Jurkat, Clone E6-1 (cell line): ENCODE measurements around the gene UACA. TPM values are rescaled to one million over a fixed set of nuclear protein-coding genes. Genes with fewer than 3 reads are reported as not detected.
"Not testable (repeated sequence)": the region's sequence is repeated elsewhere in the genome, so short reads cannot be mapped to it uniquely, and the experiment has no call there.

ENCODE experiments used
- DNase-seq: peaks from one replicate; pipeline ENCODE4 v3.0.0-alpha.2; 2011; ENCODE audit warnings: low read depth, low spot score
- H3K4me3 ChIP-seq: 2 replicates; pipeline ENCODE4 v1.5.1; 2011; ENCODE audit warnings: mild to moderate bottlenecking, low read length, control low read depth, moderate library complexity
- polyA plus RNA-seq: library from polyadenylated mRNA; unstranded; fragments of >200 nt; gene quantifications from one replicate; pipeline ENCODE4 v1.2.1, GENCODE V29; 2012; ENCODE audit warnings: missing spikeins; ENCODE audit not compliant: insufficient read length, insufficient read depth

Gene UACA, protein sequence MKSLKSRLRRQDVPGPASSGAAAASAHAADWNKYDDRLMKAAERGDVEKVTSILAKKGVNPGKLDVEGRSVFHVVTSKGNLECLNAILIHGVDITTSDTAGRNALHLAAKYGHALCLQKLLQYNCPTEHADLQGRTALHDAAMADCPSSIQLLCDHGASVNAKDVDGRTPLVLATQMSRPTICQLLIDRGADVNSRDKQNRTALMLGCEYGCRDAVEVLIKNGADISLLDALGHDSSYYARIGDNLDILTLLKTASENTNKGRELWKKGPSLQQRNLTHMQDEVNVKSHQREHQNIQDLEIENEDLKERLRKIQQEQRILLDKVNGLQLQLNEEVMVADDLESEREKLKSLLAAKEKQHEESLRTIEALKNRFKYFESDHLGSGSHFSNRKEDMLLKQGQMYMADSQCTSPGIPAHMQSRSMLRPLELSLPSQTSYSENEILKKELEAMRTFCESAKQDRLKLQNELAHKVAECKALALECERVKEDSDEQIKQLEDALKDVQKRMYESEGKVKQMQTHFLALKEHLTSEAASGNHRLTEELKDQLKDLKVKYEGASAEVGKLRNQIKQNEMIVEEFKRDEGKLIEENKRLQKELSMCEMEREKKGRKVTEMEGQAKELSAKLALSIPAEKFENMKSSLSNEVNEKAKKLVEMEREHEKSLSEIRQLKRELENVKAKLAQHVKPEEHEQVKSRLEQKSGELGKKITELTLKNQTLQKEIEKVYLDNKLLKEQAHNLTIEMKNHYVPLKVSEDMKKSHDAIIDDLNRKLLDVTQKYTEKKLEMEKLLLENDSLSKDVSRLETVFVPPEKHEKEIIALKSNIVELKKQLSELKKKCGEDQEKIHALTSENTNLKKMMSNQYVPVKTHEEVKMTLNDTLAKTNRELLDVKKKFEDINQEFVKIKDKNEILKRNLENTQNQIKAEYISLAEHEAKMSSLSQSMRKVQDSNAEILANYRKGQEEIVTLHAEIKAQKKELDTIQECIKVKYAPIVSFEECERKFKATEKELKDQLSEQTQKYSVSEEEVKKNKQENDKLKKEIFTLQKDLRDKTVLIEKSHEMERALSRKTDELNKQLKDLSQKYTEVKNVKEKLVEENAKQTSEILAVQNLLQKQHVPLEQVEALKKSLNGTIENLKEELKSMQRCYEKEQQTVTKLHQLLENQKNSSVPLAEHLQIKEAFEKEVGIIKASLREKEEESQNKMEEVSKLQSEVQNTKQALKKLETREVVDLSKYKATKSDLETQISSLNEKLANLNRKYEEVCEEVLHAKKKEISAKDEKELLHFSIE (N-terminal part only)
- polyA plus RNA-seq, result 14.9 TPM

GRCh38 chr15:70763120-70763949, at the start of gene UACA:
TSS of gene UACA (minus strand) at chr15:70763558. CDS start at chr15:70763407, 151 bp downstream.
- H3K4me3 ChIP-seq, result peak within 1 kb of the TSS; percentile 60
- peak; percentile 78 for DNase-seq

DNA sequence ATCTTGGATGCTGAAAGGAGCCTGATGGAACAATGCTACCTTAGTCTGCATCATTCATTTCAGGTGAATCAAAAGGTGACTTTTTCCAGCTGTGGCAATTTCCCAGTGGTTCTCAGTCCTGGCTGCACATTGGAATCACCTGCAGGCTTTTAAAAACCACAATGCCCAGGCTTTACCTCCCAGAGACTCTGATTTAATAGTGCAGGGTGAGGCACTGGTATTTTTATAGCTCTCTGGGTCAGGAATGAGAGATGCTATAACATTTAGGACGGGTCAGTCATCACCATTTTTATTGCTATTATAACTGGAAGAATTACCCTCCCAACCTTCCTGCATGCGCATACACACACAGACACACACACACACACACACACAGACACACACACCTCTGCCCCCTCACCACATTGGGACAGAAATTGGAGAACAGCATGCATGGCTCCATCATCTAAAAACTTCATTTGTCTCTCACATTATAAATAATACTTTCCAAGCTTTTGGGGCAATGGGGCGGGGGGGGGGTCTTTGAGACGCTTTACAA, 49.5 kb upstream of the UACA start:
- no peak for DNase-seq
- H3K4me3 ChIP-seq, result no peak overlapping the region

- no peak for DNase-seq
- H3K4me3 ChIP-seq, result no peak overlapping the region
Observed at GRCh38 chr15:70810916-70811578, 47.7 kb upstream of the UACA start.

GRCh38 chr15:70806992-70807712, 43.8 kb upstream of the UACA start:
- no peak overlapping the region for H3K4me3 ChIP-seq
- no peak for DNase-seq

GRCh38 chr15:70804388-70804787, 41.0 kb upstream of the UACA start:
- H3K4me3 ChIP-seq, DNase-seq: not testable (repeated sequence)

DNA sequence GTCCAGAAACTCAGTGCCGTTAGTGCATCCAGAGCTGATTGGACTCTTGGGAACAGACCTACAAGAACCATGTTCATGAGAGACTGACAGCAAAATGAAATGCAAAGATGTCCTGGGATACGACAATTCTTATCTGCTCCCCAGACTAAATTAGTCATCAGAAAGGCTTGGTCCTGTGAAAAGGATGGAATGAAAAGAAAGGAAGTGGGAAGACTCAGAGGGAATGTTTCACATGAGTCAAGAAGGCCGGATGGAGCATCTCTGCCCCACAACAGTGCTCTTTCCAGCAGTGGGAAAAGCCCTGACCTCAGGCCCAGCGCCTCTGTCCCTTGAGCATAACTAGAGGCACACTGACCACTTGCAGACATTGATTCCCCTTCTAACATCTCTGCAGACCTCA, 39.3 kb upstream of the UACA start:
- DNase-seq, result no peak
- no peak overlapping the region for H3K4me3 ChIP-seq

DNA sequence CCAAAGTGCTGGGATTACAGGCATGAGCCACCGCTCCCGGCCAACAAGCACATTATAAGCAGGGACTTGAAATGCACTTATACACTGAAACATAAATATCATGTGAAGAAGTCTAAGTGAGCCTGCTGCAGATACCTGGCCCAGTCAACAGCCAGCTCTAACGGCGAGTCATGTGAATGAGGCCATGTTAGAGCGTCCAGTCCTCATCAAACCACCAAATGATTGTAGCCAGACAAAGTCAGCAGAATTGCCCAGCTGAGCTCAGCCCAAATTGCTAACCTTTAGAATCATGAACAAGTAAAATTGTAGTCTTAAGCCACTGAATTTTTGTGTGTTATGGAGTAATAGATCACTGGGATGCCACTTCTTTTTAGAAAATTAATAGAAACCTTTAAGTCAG, 37.8 kb upstream of the UACA start:
- no peak for DNase-seq
- H3K4me3 ChIP-seq, result no peak overlapping the region

- no peak for DNase-seq
- H3K4me3 ChIP-seq, result no peak overlapping the region
Observed at GRCh38 chr15:70799667-70800450, 36.5 kb upstream of the UACA start.

DNA sequence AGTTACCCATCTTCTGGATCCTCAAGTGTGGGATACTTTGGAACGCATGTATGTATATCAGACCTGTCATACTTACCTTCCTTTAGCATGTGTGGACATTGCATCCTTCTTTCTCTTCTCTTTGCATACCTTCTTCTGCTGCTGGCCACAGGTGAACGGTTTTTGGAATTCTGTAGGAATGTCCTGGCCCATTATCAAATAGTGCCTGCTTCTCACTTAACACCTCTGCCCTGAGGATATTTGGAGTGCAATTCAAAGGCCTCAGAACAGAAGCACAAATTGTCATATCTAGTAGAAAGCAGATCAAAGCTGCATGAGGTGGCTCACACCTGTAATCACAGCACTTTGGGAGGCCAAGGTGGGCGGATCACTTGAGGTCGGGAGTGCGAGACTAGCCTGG, 34.1 kb upstream of the UACA start:
- DNase-seq, result no peak
- H3K4me3 ChIP-seq, result no peak overlapping the region

- no peak for DNase-seq
Observed at GRCh38 chr15:70796516-70797310, 33.4 kb upstream of the UACA start.

DNA sequence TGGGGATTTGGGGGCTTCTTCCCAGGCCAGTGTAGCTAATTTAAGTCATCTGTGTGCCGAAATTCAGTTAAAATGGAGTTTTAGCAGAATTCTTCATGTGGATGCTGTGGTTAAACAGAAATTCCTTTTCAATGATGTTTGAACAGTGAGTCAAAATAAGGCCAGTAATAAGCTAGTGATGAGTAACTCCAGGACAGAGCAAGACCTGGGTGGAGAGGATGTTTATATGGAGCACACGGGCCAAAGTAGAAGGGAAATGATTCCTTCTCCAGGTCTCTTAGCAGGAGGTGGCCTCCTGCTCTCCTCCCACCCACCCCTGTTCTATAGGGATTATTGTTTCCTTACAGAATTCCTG, 31.9 kb upstream of the UACA start:
- no peak overlapping the region for H3K4me3 ChIP-seq
- DNase-seq, result no peak

More at GRCh38 chr15:70796516-70797310, 33.4 kb upstream of the UACA start:
- H3K4me3 ChIP-seq, result no peak overlapping the region

- no peak for DNase-seq
- H3K4me3 ChIP-seq, result no peak overlapping the region
Observed at GRCh38 chr15:70794596-70795310, 31.4 kb upstream of the UACA start.

DNA sequence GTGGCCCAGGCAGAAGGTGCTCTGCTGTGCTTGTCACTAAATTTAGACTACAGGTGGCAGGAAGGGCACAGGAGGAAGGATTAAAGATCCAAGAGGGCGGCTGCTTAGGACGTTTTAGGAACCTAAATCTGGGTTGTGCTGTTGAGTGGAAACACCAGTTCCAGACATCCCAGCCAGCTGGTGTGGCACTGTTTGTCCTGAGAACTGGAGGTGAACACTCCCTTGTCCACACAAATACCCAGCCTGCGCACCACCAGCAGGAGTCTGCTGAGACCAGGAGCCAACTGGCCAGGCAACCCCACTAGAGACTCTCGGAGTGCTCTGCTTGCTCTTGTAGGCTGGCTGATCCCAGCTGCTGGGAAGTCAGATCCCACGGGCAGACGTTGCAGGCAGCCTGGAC, 30.3 kb upstream of the UACA start:
- no peak overlapping the region for H3K4me3 ChIP-seq
- no peak for DNase-seq

DNA sequence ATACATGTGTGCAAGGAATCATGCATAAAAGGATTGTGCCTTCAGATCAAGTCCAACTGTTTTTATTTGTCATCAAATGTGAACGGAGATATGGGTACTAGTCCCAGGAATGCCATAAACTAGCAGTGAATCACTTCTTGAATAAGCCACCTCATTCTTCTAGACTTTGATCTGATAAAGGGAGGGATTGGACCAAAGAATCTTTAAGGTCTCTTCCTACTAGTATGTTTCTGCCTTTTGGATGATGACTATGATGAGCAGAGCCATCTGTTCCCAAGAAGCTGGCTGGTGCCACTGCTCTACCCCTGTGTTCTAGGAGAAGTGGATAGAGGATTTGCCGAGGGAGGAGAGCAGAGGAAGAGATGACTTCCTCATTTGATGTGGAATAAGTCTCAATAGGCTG, 28.8 kb upstream of the UACA start:
- no peak for DNase-seq
- no peak overlapping the region for H3K4me3 ChIP-seq

DNA sequence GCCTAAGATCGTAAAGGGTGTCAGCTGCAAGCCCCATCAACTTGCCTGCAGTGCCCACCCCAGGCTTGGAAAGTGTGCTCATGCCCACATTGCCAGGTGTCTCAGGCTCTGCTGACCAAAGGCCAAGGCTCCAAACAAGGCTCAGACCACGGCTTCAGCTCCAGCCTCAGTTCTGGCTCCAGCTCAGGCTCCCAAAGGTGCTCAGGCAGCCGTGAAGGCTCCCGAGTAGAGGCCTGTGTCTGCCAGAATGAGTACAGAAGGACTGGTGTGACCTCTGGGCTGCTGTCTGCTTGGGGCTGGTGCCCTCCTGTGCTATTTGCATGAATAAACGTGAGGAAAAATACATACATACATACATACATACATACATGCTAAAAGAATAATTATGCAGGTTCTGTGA, 27.9 kb upstream of the UACA start:
- no peak for DNase-seq
- H3K4me3 ChIP-seq, result no peak overlapping the region
